Astrocyte (in vitro differentiated cells and primary cell): ENCODE measurements around the gene HINT1. TPM values are rescaled to one million over a fixed set of nuclear protein-coding genes. Genes with fewer than 3 reads are reported as not detected.
A peak's percentile ranks its signal among the peaks of the same experiment; 100 is the strongest.

Experiments used
- DNase-seq: peaks from one replicate; pipeline ENCODE4 v3.0.0-alpha.2; 2010; ENCODE audit warnings: low read depth
- FAIRE-seq: peaks from 2 replicates; lab custom pipeline; 2011; peaks lifted over from hg19 to GRCh38; lab: Jason Lieb, UNC
- H2AFZ ChIP-seq: 2 replicates; pipeline ENCODE4 v1.6.0; 2012; ENCODE audit warnings: low read depth, low read length, inconsistent platforms
- H3K27ac ChIP-seq: 2 replicates; pipeline ENCODE4 v1.5.1; 2011; ENCODE audit warnings: low read depth, low read length, inconsistent platforms
- H3K27me3 ChIP-seq: 2 replicates; pipeline ENCODE4 v1.6.0; 2011; ENCODE audit warnings: low read length, inconsistent platforms; ENCODE audit not compliant: insufficient read depth
- H3K36me3 ChIP-seq: 2 replicates; pipeline ENCODE4 v1.5.1; 2011; ENCODE audit warnings: low read length, inconsistent platforms; ENCODE audit not compliant: insufficient read depth
- H3K4me1 ChIP-seq: 2 replicates; pipeline ENCODE4 v1.5.1; 2011; ENCODE audit warnings: low read length, inconsistent platforms; ENCODE audit not compliant: insufficient read depth
- H3K4me2 ChIP-seq: 2 replicates; pipeline ENCODE4 v1.6.0; 2012; ENCODE audit warnings: low read length, inconsistent platforms
- H3K4me3 ChIP-seq: 2 replicates; pipeline ENCODE4 v1.5.1; 2011; ENCODE audit warnings: low read depth, mild to moderate bottlenecking, low read length, inconsistent platforms; ENCODE audit not compliant: insufficient read depth
- H3K79me2 ChIP-seq: 2 replicates; pipeline ENCODE4 v1.6.0; 2012; ENCODE audit warnings: mild to moderate bottlenecking, low read length, inconsistent platforms; ENCODE audit not compliant: insufficient read depth
- H3K9ac ChIP-seq: 2 replicates; pipeline ENCODE4 v1.6.0; 2012; ENCODE audit warnings: mild to moderate bottlenecking, low read length, inconsistent platforms
- H3K9me3 ChIP-seq: 2 replicates; pipeline ENCODE4 v1.5.1; 2012; ENCODE audit warnings: low read depth, mild to moderate bottlenecking, low read length, inconsistent platforms; ENCODE audit not compliant: insufficient read depth
- H4K20me1 ChIP-seq: 2 replicates; pipeline ENCODE4 v1.6.0; 2012; ENCODE audit warnings: low read length, inconsistent platforms; ENCODE audit not compliant: insufficient read depth
- H3K27ac Mint-ChIP-seq: one replicate; pipeline ENCODE4 v1.8.0; 2021; ENCODE audit warnings: mild to moderate bottlenecking, mixed read lengths; ENCODE audit not compliant: unreplicated experiment
- H3K27me3 Mint-ChIP-seq: one replicate; pipeline ENCODE4 v1.8.0; 2021; ENCODE audit warnings: low read depth, mixed read lengths; ENCODE audit not compliant: unreplicated experiment
- H3K36me3 Mint-ChIP-seq: one replicate; pipeline ENCODE4 v1.8.0; 2021; ENCODE audit warnings: low read depth, mixed read lengths; ENCODE audit not compliant: unreplicated experiment
- H3K4me1 Mint-ChIP-seq: one replicate; pipeline ENCODE4 v1.8.0; 2021; ENCODE audit warnings: low read depth, mixed read lengths; ENCODE audit not compliant: unreplicated experiment
- H3K4me3 Mint-ChIP-seq: one replicate; pipeline ENCODE4 v1.8.0; 2021; ENCODE audit warnings: mild to moderate bottlenecking, moderate library complexity, mixed read lengths; ENCODE audit not compliant: unreplicated experiment
- H3K9me3 Mint-ChIP-seq: one replicate; pipeline ENCODE4 v1.8.0; 2021; ENCODE audit warnings: mild to moderate bottlenecking, mixed read lengths; ENCODE audit not compliant: unreplicated experiment
- EZH2 ChIP-seq: IDR thresholded peaks from 2 replicates; pipeline ENCODE4 v1.6.1; 2012; ENCODE audit warnings: mild to moderate bottlenecking, low read length, inconsistent platforms; ENCODE audit not compliant: insufficient read depth
- total RNA-seq: library from RNA; stranded (reverse); gene quantifications from 2 replicates; pipeline ENCODE4 v1.2.1, GENCODE V29; 2021
- TF ChIP-seq, protein P1 (sequence below): IDR thresholded peaks from 2 replicates; pipeline ENCODE4 v1.5.1; 2011; ENCODE audit warnings: low read depth, mild to moderate bottlenecking, inconsistent platforms, low read length, moderate library complexity; ENCODE audit not compliant: insufficient read depth

The HINT1 gene
- total RNA-seq, 1 donor from 2014 or later = 243 TPM

DNA sequence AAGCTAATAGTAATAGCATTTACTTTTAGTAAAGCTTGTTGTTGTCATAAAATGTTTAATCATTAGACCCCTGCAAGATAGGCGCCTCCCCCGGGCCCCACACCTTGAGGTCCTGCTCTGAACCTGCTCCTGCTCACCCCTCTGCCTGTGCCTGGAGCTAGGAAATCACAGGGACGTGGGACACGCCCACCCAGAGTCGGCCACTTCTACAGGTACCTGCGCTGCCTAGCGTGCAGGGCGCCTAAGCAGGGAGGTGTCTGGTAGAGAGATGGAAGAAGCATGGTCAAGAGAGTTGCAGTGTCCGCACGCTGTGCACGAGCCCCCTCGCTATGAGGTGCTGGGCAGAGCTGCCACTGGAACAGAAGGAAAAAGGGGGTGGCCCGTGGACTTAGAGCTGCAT lies 52.6 kb downstream of the HINT1 start:
- Histone ChIP-seq H3K27ac (no peak overlapping the region), H3K9ac (no peak overlapping the region), H3K27me3 (no peaks in the 10 kb centered on the region), H2AFZ (no peak overlapping the region), H3K4me1 (no peaks in the 10 kb centered on the region), H4K20me1 (no peaks in the 10 kb centered on the region), H3K4me3 (no peak overlapping the region), H3K4me2 (no peak overlapping the region), H3K9me3 (no peaks in the 10 kb centered on the region), H3K36me3 (no peaks in the 10 kb centered on the region), H3K79me2 (no peaks in the 10 kb centered on the region)
- Mint-ChIP-seq H3K4me3 (no peak overlapping the region), H3K27me3 (no peaks in the 10 kb centered on the region), H3K27ac (no peak overlapping the region), H3K36me3 (no peaks in the 10 kb centered on the region), H3K9me3 (no peaks in the 10 kb centered on the region), H3K4me1 (no peaks in the 10 kb centered on the region)
- no peak for TF ChIP-seq EZH2
- TF ChIP-seq, protein P1, sequence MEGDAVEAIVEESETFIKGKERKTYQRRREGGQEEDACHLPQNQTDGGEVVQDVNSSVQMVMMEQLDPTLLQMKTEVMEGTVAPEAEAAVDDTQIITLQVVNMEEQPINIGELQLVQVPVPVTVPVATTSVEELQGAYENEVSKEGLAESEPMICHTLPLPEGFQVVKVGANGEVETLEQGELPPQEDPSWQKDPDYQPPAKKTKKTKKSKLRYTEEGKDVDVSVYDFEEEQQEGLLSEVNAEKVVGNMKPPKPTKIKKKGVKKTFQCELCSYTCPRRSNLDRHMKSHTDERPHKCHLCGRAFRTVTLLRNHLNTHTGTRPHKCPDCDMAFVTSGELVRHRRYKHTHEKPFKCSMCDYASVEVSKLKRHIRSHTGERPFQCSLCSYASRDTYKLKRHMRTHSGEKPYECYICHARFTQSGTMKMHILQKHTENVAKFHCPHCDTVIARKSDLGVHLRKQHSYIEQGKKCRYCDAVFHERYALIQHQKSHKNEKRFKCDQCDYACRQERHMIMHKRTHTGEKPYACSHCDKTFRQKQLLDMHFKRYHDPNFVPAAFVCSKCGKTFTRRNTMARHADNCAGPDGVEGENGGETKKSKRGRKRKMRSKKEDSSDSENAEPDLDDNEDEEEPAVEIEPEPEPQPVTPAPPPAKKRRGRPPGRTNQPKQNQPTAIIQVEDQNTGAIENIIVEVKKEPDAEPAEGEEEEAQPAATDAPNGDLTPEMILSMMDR = no peak
- FAIRE-seq (no peak), DNase-seq (no peak)

DNA sequence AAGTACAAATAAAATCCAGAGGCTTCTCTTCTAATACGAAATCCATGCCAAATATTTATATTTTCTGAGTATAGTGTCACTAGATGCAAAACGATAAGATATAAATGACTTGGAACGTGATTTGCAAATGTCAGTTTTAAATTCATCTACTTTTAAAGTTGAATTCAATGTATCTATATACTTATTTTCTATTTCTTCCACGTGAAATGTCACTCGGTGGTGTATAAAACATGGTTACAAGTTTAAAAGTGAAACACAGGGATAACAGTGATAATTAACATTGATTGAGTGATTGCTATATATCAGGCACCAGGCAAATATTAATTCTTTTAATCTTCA lies 54.8 kb downstream of the HINT1 start:
- FAIRE-seq = no peak
- Mint-ChIP-seq H3K4me1 (peaks cover under 1% of the 10 kb centered on the region), H3K27me3 (no peaks in the 10 kb centered on the region)

DNA sequence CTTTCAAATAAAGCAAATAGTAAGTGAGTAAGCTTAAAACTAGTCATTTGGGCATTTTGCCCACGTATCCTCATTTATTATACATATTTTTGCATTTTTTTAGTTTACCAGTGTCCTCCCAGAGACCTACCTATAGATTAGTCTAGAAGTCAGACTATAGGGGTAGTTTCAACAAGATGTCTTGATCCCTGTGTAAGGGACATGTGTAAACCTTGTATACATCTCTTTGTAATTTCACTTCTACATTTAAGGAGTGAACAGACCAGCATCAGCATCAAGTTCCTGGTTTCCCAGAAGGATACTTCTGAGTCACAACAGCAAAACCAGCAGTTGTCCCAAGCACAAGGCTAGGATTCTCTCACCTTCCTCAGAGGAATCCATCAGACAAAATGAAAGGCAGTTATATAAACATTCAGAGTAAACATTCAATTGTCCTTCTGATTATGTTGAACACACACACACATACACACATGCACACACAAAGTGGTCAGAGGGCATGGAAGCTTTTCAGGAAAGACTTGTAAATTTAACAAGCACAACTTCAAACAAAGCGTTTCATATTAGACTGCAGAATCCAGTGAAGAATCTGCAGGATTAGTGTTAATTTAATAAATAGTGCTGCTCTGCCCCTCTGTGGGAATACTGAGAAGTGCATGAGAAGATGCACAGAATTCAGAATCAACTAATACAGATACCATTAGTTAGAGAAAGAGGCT lies 55.4 kb downstream of the HINT1 start:
- DNase-seq (peak; percentile 14), FAIRE-seq (peak; percentile 49)
- Mint-ChIP-seq H3K4me3 (no peak overlapping the region), H3K27ac (no peak overlapping the region), H3K36me3 (no peaks in the 10 kb centered on the region), H3K9me3 (no peaks in the 10 kb centered on the region), H3K4me1 (peaks cover 2% of the 10 kb centered on the region), H3K27me3 (no peaks in the 10 kb centered on the region)
- H3K9me3 ChIP-seq = no peaks in the 10 kb centered on the region
- H3K4me2 ChIP-seq = no peak overlapping the region
- no peak overlapping the region for H2AFZ ChIP-seq
- no peaks in the 10 kb centered on the region for H3K27me3 ChIP-seq
- H3K4me3 ChIP-seq = no peak overlapping the region
- TF ChIP-seq, protein P1 = peak; percentile 79
- no peak for TF ChIP-seq EZH2
- H3K4me1 ChIP-seq = no peaks in the 10 kb centered on the region
- H3K27ac ChIP-seq = no peak overlapping the region
- no peaks in the 10 kb centered on the region for H4K20me1 ChIP-seq
- H3K36me3 ChIP-seq = no peaks in the 10 kb centered on the region
- no peaks in the 10 kb centered on the region for H3K79me2 ChIP-seq
- no peak overlapping the region for H3K9ac ChIP-seq

More for the DNA sequence above, 54.8 kb downstream of the HINT1 start:
- Histone ChIP-seq H3K36me3 (no peaks in the 10 kb centered on the region), H3K9me3 (no peaks in the 10 kb centered on the region), H3K27me3 (no peaks in the 10 kb centered on the region), H4K20me1 (no peaks in the 10 kb centered on the region), H3K27ac (no peak overlapping the region), H3K79me2 (no peaks in the 10 kb centered on the region), H3K4me2 (no peak overlapping the region), H2AFZ (no peak overlapping the region), H3K4me3 (no peak overlapping the region), H3K9ac (no peak overlapping the region), H3K4me1 (no peaks in the 10 kb centered on the region)
- no peaks in the 10 kb centered on the region for H3K36me3 Mint-ChIP-seq
- H3K27ac Mint-ChIP-seq = no peak overlapping the region
- H3K4me3 Mint-ChIP-seq = no peak overlapping the region
- H3K9me3 Mint-ChIP-seq = no peaks in the 10 kb centered on the region
- DNase-seq = no peak
- TF ChIP-seq, protein P1 = no peak
- no peak for TF ChIP-seq EZH2
